GM18502 (cell line): ENCODE data around the gene ME2.
"Not testable (repeated sequence)": the region's sequence is repeated elsewhere in the genome, so short reads cannot be mapped to it uniquely, and the experiment has no call there.

Experiments
- ATAC-seq: cut with Tn5 transposase; IDR thresholded peaks from one replicate; pipeline ENCODE4 v1.9.1; 2021; ENCODE audit warnings: mild to moderate bottlenecking; ENCODE audit not compliant: unreplicated experiment, poor library complexity

ME2 gene

DNA sequence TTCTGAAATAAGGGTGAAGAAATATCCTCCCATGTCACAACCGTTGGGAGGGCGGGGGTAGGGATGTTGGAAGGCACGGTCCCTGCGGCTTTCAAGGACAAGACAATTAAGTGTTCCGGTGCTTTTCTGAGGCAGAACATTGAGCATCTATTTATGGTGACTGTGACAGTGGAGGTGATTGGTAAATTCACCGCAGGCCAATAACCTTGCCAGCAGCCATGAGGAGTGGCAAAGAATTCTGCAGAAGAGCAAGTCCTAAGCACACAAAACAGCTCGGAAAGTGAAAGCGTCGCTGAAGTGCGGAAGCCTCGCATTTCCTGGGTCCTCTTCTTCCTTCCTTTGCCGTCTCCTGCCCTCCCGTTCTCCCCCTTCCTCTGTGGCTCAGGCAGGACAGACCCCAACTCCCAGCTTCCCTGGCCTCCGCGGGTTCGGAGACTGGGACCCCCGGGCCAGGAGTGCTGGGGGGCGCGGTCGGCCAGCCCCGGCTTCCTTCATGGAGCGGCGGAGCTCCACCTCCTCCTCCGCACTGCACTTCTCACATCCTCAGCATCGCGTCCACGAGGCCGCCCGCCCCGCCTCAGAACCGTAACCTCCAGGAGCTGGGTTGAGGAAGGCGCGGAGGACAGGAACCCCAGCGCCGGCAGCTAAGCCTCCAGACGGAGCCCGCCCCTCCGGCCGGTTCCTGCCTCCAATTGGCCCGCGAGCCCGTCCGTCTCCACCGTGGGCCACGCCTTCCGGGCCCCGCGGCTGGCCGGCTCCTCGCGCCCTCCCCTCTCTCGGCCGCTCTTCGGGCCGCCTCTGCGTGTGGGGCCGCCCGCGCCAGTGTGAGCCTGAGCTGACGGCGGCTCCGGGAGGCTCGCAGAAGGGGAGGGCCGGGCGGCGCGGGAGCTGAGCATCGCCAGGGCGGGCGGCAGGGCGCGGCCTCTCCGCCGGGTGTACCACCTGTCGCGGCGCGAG lies at the start of gene ME2:
ME2 (plus strand) TSS at position 774 of the 957 bp plus-strand sequence. CDS start 16,703 bp downstream, outside the sequence.
- peak; percentile 96 for ATAC-seq

GRCh38 chr18:50829644-50830043 lies 49.3 kb upstream of the ME2 start:
- no peak for ATAC-seq

- ATAC-seq, result peak; percentile 63
Measured at GRCh38 chr18:50830544-50830943, 48.4 kb upstream of the ME2 start.

GRCh38 chr18:50832754-50833153 lies 46.2 kb upstream of the ME2 start:
- peak; percentile 74 for ATAC-seq

DNA sequence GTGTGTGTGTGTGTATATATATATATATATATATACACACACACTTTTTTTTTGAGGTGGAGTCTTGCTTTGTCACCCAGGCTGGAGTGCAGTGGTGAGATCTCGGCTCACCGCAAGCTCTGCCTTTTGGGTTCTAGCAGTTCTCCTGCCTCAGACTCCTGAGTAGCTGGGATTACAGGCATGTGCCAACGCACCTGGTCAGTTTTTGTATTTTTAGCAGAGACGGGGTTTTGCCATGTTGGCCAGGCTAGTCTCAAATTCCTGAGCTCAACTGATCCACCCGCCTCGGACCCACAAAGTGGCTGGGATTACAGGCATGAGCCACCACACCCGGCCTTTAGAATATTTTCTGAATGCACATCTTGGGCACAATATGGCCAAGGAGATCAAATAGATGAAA lies 45.4 kb upstream of the ME2 start:
- not testable (repeated sequence) for ATAC-seq

DNA sequence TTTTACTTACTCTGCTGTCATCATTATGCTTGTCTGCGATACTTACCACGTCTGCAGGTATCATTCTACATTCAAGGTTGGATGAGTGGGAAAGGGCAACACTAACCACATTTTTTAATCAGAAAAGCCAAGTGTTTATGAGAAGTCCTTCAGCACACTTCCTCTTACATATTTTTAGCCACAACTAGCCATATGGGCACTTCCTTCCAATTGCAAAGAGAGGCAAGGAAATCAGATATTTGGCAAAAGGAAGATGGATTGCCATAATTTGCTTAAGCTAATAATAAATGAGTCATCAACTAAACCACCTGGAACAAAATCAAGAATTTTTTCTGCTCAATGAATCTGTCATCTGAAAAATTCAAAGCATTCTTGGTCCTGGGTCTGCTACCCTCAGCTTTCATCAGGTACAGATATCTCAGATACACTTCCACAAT lies 42.4 kb upstream of the ME2 start:
- no peak for ATAC-seq

GRCh38 chr18:50839341-50839740 lies 39.6 kb upstream of the ME2 start:
- ATAC-seq, result no peak

DNA sequence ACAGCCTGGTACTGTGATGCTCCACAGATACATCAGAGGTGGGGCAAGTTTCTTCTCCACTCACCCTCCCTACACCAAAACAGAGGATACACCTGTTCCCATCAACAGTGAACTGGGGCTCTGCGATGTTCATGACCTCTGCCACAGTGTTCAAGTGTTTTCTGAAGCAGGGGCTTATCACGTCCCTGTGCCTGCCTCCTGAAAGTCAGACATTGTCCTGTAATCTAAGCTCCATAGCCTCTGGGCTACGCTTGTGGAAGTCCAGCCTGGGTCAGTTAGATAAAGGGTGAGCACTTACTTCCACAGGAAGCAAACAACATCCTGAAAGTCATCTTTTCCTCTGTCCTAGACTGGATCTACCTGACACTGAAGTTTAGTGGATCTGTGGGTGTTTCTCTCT lies 38.9 kb upstream of the ME2 start:
- ATAC-seq, result no peak

DNA sequence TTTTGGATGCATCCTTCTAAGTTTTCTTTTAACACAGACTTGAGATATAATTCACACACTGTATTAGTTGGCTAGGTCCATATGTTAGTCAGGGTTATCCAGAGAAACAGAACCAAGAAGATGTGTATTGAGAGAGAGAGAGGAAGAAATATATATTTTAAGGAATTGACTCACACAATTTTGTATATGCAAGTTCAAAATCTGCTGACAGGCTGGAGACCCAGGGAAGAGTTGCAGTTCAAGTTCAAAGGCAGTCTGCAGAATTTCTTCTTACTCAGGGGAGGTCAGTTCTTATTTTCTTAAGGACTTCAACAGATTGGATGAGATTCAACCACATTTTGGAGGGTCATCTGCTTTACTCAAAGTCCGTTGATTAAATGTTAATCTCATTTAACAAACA lies 36.1 kb upstream of the ME2 start:
- ATAC-seq, result no peak

GRCh38 chr18:50844554-50844953 lies 34.4 kb upstream of the ME2 start:
- no peak for ATAC-seq

- ATAC-seq, result no peak
Measured at GRCh38 chr18:50844960-50845359, 34.0 kb upstream of the ME2 start.

- ATAC-seq, result no peak
Measured at GRCh38 chr18:50847192-50847591, 31.7 kb upstream of the ME2 start.

- ATAC-seq, result no peak
Measured at GRCh38 chr18:50848061-50848551, 30.8 kb upstream of the ME2 start.

DNA sequence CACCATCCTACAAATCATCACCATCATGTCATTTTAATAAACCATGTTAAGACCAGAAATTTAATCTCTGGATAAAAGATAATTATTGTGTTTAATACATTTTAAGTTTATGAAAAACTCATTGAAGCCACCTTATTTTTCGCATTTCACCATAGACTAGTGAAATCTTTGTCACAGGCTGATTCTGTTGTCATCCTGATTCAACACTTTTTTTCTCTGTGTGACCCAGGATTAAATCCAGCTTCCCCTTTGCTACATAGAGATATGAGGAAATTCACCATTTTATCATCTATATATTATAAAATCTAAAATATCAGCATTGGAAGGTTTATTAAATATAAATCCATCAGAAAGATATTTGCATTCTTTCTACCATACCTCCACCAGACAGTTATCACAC lies 29.9 kb upstream of the ME2 start:
- ATAC-seq, result no peak

- ATAC-seq, result no peak
Measured at GRCh38 chr18:50849419-50849821, 29.5 kb upstream of the ME2 start.

DNA sequence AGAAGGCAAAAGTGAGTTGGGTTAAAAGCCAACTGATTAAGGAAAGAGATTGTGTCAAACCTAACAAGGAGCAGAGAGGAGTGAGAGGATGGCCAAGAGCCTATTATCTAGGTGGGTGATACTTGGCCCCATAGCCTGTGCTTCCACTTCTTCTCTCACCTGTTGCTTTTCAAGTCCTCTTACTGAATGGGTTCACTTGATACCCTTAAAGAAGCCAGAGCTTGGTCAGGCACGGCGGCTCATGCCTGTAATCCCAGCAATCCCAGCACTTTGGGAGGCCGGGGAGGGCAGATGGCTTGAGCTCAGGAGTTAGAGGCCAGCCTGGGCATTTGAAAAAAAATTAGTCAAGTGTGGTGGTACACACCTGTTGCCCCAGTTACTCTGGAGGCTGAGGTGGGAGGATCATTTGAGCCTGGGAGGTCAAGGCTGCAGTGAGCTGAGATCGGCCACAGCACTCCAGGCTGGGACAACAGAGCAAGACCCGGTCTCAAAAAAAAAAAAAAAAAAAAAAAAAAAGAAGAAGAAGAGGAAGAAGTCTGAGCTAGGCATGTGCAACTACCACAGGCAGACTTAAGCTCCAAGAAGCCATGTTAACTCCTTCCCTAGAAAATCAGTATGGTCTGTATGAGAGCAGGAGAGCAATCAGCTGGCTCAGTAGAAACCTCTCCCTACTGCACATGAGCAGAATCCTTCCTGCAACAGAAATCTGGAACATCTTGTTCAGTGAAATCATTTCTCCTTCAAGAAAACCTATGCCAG lies 28.4 kb upstream of the ME2 start:
- ATAC-seq, result no peak

GRCh38 chr18:50853863-50854271 lies 25.1 kb upstream of the ME2 start:
- no peak for ATAC-seq

DNA sequence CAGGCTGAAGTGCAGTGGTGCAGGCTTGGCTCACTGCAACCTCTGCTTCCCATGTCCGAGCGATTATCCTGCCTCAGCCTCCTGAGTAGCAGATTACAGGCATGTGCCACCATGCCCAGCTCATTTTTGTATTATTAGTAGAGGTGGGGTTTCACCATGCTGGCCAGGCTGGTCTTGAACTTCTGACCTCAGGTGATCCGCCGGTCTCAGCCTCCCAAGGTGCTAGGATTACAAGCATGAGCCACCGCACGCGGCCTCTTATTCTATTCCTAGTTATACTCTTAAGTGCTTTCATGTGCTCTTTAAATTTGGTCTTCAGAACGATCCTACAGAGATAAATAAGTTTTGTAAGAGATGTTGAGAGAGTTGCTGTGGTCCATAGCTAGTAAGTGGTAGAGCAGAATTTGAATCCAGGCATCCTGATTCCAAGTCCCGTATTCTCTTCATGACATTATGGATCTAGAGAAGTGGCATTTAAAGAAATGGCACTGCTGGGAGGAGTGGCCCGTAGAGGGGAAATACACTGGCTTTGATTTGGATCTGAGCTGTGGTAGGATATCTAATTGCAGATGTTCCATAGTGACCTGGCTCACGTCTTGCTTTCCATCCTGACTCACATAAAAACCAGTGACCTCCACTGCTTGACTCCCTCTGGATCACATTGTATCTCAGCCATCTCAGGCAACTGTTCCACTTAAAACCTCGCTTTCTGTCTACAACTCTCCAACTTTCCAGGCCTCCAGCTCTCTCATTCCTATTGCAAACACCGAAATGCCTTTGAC lies 22.8 kb upstream of the ME2 start:
- no peak for ATAC-seq

DNA sequence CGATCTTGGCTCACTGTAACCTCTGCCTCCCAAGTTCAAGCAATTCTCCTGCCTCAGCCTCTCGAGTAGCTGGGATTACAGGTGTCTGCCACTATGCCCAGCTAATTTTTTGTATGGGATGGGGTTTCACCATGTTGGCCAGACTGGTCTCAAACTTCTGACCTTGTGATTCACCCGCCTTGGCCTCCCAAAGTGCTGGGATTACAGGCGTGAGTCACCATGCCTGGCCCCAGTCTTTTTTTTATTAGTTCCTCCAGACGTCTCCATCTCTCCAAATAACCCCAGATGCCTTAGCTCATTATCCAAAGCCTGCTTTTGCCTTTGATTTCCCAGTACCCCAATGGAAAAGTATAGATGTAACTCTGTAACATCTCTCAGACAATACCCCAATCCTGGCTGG lies 21.8 kb upstream of the ME2 start:
- ATAC-seq, result not testable (repeated sequence)

DNA sequence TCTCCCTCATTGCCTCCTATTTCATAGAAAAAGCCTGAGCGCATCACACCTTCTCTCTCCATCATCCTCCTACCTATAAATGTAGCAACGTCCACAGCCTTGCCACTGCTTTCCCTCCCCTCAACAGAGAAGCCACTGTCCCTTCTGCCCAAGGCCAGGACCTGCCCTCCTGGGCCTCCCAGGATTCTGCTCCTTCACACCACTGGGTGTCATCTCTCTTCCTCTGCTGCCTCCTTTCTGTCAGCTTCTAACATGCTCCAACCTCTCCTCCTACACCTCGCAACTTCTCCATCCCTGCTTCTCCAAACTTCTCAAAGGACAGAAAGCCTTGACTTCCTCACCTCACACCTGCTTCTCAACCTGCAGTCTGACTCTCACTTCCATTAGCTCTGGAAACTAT lies 21.2 kb upstream of the ME2 start:
- no peak for ATAC-seq
